Right lobe of liver (tissue), 6 donors: ENCODE data around the gene ACO2. TPM values are rescaled to one million over a fixed set of nuclear protein-coding genes. Genes with fewer than 3 reads are reported as not detected.

Experiments
- ATAC-seq, 4 donors: fragments of 200-7000 bp; cut with Tn5 transposase; one replicate each; pipeline ENCODE4 v1.9.1; 2020; ENCODE audit warnings: mild to moderate bottlenecking in 4 of 4, moderate library complexity in 4 of 4
- DNase-seq, 3 donors: peaks; one replicate each; pipeline ENCODE4 v3.0.0-alpha.2; 2020
- H3K27ac ChIP-seq, 3 donors: fragments of 200-600 bp; one replicate each; pipeline ENCODE4 v1.8.0; 2022
- H3K27me3 ChIP-seq, 2 donors: fragments of 200-600 bp; one replicate each; pipeline ENCODE4 v1.8.0; 2022
- H3K36me3 ChIP-seq, 4 donors: fragments of 200-600 bp; sonication (generic) in 1 of 4; one replicate each; pipeline versions ENCODE4 v1.5.1 to v1.8.0; 2017 to 2022; ENCODE audit warnings: control low read depth in 1 of 4
- H3K4me1 ChIP-seq, 4 donors: fragments of 200-600 bp; sonication (generic) in 1 of 4; one replicate each; pipeline versions ENCODE4 v1.5.1 to v1.8.0; 2017 to 2022; ENCODE audit warnings: control low read depth in 1 of 4
- H3K4me3 ChIP-seq, 3 donors: fragments of 200-600 bp; one replicate each; pipeline ENCODE4 v1.8.0; 2022
- H3K9me3 ChIP-seq, 4 donors: fragments of 200-600 bp; sonication (generic) in 1 of 4; one replicate each; pipeline versions ENCODE4 v1.5.1 to v1.8.0; 2017 to 2022; ENCODE audit warnings: control low read depth in 1 of 4
- POLR2A ChIP-seq: fragments of 450-650 bp; IDR thresholded peaks from one replicate; pipeline ENCODE4 v1.6.1; 2017; ENCODE audit warnings: antibody characterized with exemption, mild to moderate bottlenecking
- WGBS: methylation state at CpG from one replicate; pipeline ENCODE4 v1.1.6; 2018; ENCODE audit warnings: low coverage, low lambda C conversion rate; ENCODE audit not compliant: insufficient coverage; ENCODE audit errors: missing lambda C conversion rate; 5-methylcytosine and 5-hydroxymethylcytosine counted together
- intact Hi-C, 2 donors: fragments of 100-400 bp; cut with DNase I; formaldehyde crosslinking; loops; one replicate each; pipeline versions ENCODE4 v1.11.2 to v1.14.1; 2022
- total RNA-seq, 6 experiments: library from RNA; depleted of rRNA in 2 of 6; stranded (reverse); fragments of >200 nt in 2 of 6; fragmentation: NEBNext Ultra II Directional in 3 of 6; extraction: Animal tissue kit (Norgen Biotek cat#: 25700) in 3 of 6; gene quantifications; one replicate each; pipeline versions ENCODE4 v1.1.0 to v1.2.4, GENCODE V29; 2016 to 2023
- TF ChIP-seq, protein P1 (sequence below), 4 donors: fragments of 200-600 bp in 3 of 4; fragments of 450-650 bp in 1 of 4; IDR thresholded peaks; one replicate each; pipeline versions ENCODE4 v1.5.1 to v1.8.0; 2016 to 2022; ENCODE audit warnings: antibody characterized with exemption in 4 of 4, mild to moderate bottlenecking in 2 of 4
- donor health status: DM: no; HTN: yes; CAD: no.
- donor health status: DM: no; HTN: no; CAD: no.
- donor health status: DM: no; HTN: no; CAD: no.
- donor health status: DM: no; HTN: yes; CAD: no.
- donor health status: DM: no; HTN: yes; CAD: no.

The ACO2 gene
- total RNA-seq, 6 experiments from 2014 or later: 62.6 to 135 (median 66.8) TPM

DNA sequence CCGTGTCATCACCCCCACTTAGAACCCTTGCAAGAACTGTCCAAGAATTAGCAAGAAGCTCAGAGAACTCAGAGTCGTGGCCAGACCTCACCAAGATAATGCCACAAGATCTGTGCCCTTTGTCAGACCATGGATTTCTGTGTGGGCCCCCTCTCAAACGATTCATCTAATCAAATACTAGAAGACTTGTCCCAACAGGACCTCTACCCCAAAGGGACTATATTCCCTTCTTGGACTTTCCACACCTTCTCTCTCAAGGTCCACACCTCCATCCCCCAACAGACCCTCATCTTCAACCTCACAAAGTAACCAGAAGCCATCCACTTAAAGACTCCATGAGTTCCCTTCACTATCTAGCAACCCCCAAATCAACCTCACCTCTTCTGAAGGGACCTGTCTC lies 72.6 kb downstream of the ACO2 start:
- WGBS: 100% methylated on average over 1 of the region's 3 CpGs
- H3K36me3 ChIP-seq: peaks cover 0 to 3% (median 0%) of the 10 kb centered on the region in 4 donors
- H3K9me3 ChIP-seq: no peaks in the 10 kb centered on the region
- peaks cover 0 to 33% (median 11%) of the 10 kb centered on the region in 4 donors for H3K4me1 ChIP-seq
- H3K27me3 ChIP-seq: no peaks in the 10 kb centered on the region
- intact Hi-C loops: loop anchor here (5.0 to 10.0 kb wide), 2 partner anchors 53 to 56 kb away; no protein-coding TSS in a partner anchor
- no peak overlapping the region for H3K4me3 ChIP-seq
- no peak for ATAC-seq
- H3K27ac ChIP-seq: no peak overlapping the region
- no peak for DNase-seq
- TF ChIP-seq POLR2A: no peak
- TF ChIP-seq, protein P1, sequence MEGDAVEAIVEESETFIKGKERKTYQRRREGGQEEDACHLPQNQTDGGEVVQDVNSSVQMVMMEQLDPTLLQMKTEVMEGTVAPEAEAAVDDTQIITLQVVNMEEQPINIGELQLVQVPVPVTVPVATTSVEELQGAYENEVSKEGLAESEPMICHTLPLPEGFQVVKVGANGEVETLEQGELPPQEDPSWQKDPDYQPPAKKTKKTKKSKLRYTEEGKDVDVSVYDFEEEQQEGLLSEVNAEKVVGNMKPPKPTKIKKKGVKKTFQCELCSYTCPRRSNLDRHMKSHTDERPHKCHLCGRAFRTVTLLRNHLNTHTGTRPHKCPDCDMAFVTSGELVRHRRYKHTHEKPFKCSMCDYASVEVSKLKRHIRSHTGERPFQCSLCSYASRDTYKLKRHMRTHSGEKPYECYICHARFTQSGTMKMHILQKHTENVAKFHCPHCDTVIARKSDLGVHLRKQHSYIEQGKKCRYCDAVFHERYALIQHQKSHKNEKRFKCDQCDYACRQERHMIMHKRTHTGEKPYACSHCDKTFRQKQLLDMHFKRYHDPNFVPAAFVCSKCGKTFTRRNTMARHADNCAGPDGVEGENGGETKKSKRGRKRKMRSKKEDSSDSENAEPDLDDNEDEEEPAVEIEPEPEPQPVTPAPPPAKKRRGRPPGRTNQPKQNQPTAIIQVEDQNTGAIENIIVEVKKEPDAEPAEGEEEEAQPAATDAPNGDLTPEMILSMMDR (IDR thresholded peaks at IDR 0.05): no peak

DNA sequence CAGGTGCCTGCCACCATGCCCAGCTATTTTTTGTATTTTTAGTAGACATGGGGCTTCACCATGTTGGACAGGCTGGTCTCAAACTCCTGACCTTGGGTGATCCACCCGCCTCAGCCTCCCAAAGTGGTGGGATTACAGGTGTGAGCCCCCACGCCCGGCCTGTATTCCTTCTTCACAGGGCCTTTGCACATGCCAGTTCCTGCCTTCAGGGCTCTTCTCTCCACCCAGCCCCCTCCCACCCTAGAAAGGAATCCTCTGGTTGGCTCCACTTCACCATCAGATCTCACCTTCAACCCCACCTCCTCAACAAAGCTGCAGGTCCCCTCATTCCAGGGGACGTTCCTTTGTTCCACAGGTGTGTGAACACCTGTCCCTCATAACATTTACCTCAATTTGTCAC lies 73.3 kb downstream of the ACO2 start:
- Histone ChIP-seq H3K9me3 (no peaks in the 10 kb centered on the region), H3K4me1 (peaks cover 0 to 27% (median 11%) of the 10 kb centered on the region in 4 donors), H3K27me3 (no peaks in the 10 kb centered on the region), H3K4me3 (no peak overlapping the region), H3K27ac (no peak overlapping the region), H3K36me3 (peaks cover 0 to 3% (median 0%) of the 10 kb centered on the region in 4 donors)
- WGBS: 67% methylated on average over 1 of the region's 4 CpGs
- ATAC-seq (no peak), DNase-seq (no peak)
- TF ChIP-seq, protein P1 (IDR thresholded peaks at IDR 0.05): no peak
- TF ChIP-seq POLR2A: no peak
- intact Hi-C loops: loop anchor here (5.0 to 10.0 kb wide), 2 partner anchors 53 to 55 kb away; no protein-coding TSS in a partner anchor

DNA sequence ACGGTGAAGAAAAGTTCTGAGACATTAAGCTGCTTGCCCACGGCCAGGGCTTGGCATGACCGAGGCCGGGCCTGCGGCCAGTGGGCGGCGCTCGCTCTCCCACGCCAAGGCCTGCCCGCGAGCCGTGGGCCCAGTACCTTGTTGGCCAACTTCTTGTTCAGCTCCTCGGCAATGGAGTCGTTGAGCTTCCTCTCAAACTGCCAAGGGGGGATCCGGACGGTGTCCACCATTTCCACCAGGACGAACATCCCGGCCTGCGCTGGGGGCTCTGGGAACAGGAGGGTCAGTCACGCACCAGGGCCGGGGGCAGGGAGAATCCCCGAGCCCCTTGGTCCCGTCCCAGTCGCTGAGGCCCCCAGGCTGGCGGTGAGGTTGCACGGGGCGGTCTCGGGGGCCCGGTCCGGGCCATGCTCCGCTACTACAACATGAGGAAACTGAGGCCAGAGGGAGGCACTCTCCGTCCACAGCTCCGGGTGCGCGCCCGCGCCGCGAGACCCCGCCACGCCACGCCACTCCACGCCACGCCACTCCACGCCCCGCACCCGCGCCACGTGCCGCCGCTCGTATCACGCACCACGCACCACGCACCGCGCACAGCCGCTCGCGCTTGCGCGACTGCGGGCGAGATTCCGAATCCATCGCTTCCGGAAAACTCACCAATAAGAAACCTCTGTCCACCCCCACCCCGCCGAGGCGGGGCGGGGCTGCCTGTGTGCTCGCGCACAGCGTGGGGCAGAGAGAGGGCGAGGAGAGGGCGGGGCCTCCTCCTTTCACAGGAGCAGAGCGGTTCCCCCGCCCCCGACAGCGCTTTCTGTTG lies 75.1 kb downstream of the ACO2 start, which contains the start of gene POLR3H:
Gene POLR3H (minus strand): TSS at position 617 of the 817 bp plus-strand sequence. CDS start 369 bp downstream, at position 248.
- H3K9me3 ChIP-seq: no peaks in the 10 kb centered on the region
- peak; percentile 59 for TF ChIP-seq POLR2A
- TF ChIP-seq, protein P1 (IDR thresholded peaks at IDR 0.05): peak; percentile 49 to 90 (median 77)

DNA sequence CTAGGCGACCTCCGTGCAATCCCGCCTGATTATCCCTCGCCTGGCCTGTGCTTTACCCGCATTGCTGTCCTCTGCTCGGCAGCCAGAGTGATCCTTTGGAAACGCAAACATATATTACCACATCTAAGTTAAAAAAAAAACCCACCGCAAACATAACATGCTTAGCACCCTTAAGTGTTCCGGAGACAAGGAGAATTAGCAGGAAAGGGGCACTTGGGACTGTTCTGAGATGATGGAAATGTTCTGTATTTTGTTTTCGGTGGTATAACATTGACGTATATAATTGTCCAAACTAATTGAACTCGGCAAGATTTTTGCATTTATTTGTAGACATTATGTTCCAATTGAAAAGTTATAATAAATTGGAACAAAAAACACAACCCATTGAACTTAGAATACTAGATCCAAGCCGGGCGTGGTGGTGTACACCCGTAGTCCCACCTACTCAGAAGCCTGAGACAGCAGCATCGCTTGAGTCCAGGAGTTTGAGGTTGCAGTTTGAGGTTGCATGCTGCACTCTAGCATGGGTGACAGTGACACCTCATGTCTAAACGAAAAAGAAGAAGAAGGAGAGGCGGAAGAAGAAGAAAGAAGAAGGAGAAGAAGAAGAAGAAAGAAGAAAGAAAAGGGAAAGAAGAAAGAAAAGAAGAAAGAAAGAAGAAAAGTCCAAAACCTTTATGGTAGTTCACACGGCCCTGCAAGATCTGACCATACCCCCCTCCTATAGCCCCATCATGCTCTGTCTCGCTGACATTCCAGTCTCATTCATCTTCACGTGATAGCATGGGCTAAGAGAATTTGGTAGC lies 76.0 kb downstream of the ACO2 start:
- DNase-seq (no peak), ATAC-seq (no peak)
- Histone ChIP-seq H3K27ac (peak overlapping the region in 1 of 3 donors; percentile 34), H3K4me1 (peaks cover 0 to 33% (median 15%) of the 10 kb centered on the region in 4 donors), H3K36me3 (no peaks in the 10 kb centered on the region), H3K9me3 (no peaks in the 10 kb centered on the region), H3K4me3 (peak overlapping the region; percentile 72 to 88 (median 88)), H3K27me3 (no peaks in the 10 kb centered on the region)
- intact Hi-C loops: loop anchor here (5.0 to 10.0 kb wide), 2 partner anchors 50 to 52 kb away; no protein-coding TSS in a partner anchor
- TF ChIP-seq, protein P1 (IDR thresholded peaks at IDR 0.05): no peak
- TF ChIP-seq POLR2A: no peak
- WGBS: 24% methylated on average over 16 of the region's 21 CpGs

More for the DNA sequence above, 75.1 kb downstream of the ACO2 start, which contains the start of gene POLR3H:
- Histone ChIP-seq H3K36me3 (no peaks in the 10 kb centered on the region), H3K27ac (peak within 1 kb of the TSS; percentile 67 to 80 (median 71)), H3K4me1 (peaks cover 0 to 27% (median 12%) of the 10 kb centered on the region in 4 donors), H3K4me3 (peak within 1 kb of the TSS; percentile 72 to 88 (median 88)), H3K27me3 (no peaks in the 10 kb centered on the region)
- intact Hi-C loops: loop anchor here (5.0 to 10.0 kb wide), 2 partner anchors 51 to 53 kb away; no protein-coding TSS in a partner anchor
- 0% methylated on average over 21 of the region's 80 CpGs for WGBS
- peak; percentile 94 to 98 (median 95) for ATAC-seq
- peak; percentile 99 to 100 (median 99) for DNase-seq
